PC-9 (cell line): ENCODE results near the gene ETV4. TPM values are rescaled to one million over a fixed set of nuclear protein-coding genes. Genes with fewer than 3 reads are reported as not detected.

Experiments used
- BruUV-seq: library from RNA; stranded (reverse); fragments of 400-500 nt; replicated peaks from 2 replicates; lab custom pipeline; 2021; lab: Mats Ljungman, UMichigan
- CTCF ChIA-PET: fragments of 300-600 bp; sonication (Branson Sonifier 250); formaldehyde crosslinking; loops from one replicate; lab custom pipeline; 2022; ENCODE audit warnings: antibody characterized with exemption; lab: Charles Lee
- POLR2A ChIA-PET: fragments of 300-600 bp; sonication (Branson Sonifier 250); formaldehyde crosslinking; loops from one replicate; lab custom pipeline; 2022; ENCODE audit warnings: antibody characterized with exemption; ENCODE audit not compliant: unreplicated experiment; lab: Charles Lee
- DNase-seq, 2 experiments: peaks; one replicate each; pipeline versions ENCODE4 v3.0.0 to v3.0.0-alpha.2; 2015 to 2022; ENCODE audit warnings: mixed read lengths in 1 of 2
- H2AFZ ChIP-seq: fragments of 200-600 bp; sonication (generic); 2 replicates; pipeline ENCODE4 v1.8.1; 2017; ENCODE audit warnings: antibody characterized with exemption
- H3F3A ChIP-seq: fragments of 200-600 bp; sonication (generic); 2 replicates; pipeline ENCODE4 v1.8.1; 2017; ENCODE audit warnings: antibody characterized with exemption, mild to moderate bottlenecking, low read depth; ENCODE audit not compliant: insufficient read depth
- H3K27ac ChIP-seq: fragments of 200-600 bp; sonication (generic); 2 replicates; pipeline ENCODE4 v1.6.1; 2016; ENCODE audit warnings: mixed run types
- H3K27me3 ChIP-seq: fragments of 200-600 bp; sonication (generic); 2 replicates; pipeline ENCODE4 v1.6.1; 2016; ENCODE audit warnings: low read depth, mixed run types; ENCODE audit not compliant: insufficient read depth
- H3K36me3 ChIP-seq: fragments of 200-600 bp; sonication (generic); 2 replicates; pipeline ENCODE4 v1.6.1; 2016; ENCODE audit warnings: low read depth, mixed run types
- H3K4me1 ChIP-seq: fragments of 200-600 bp; sonication (generic); replicated peaks from 2 replicates; pipeline ENCODE4 v1.6.1; 2016; ENCODE audit warnings: mixed run types; ENCODE audit not compliant: insufficient read depth
- H3K4me2 ChIP-seq: fragments of 200-600 bp; sonication (generic); 2 replicates; pipeline ENCODE4 v1.6.1; 2017; ENCODE audit warnings: mixed run types
- H3K4me3 ChIP-seq: fragments of 200-600 bp; sonication (generic); 2 replicates; pipeline ENCODE4 v1.6.1; 2016; ENCODE audit warnings: mixed run types
- H3K79me2 ChIP-seq: fragments of 200-600 bp; sonication (generic); 2 replicates; pipeline ENCODE4 v1.6.1; 2017; ENCODE audit warnings: low read depth, mixed run types
- H3K9me2 ChIP-seq: fragments of 200-600 bp; sonication (generic); 2 replicates; pipeline ENCODE4 v1.8.1; 2017; ENCODE audit warnings: mild to moderate bottlenecking; ENCODE audit not compliant: insufficient read depth
- H3K9me3 ChIP-seq: fragments of 200-600 bp; sonication (generic); 2 replicates; pipeline ENCODE4 v1.8.1; 2016; ENCODE audit warnings: low read depth; ENCODE audit not compliant: insufficient read depth
- H4K20me1 ChIP-seq: fragments of 200-600 bp; sonication (generic); 2 replicates; pipeline ENCODE4 v1.8.1; 2017; ENCODE audit not compliant: insufficient read depth
- CTCF ChIP-seq: fragments of 200-600 bp; sonication (generic); conservative IDR thresholded peaks from 2 replicates; pipeline ENCODE4 v1.6.1; 2017; ENCODE audit warnings: mixed run types, antibody characterized with exemption, mild to moderate bottlenecking, moderate library complexity
- EZH2 ChIP-seq: fragments of 200-600 bp; sonication (generic); IDR thresholded peaks from 2 replicates; pipeline ENCODE4 v1.8.0; 2017; ENCODE audit warnings: antibody characterized with exemption, low read depth
- intact Hi-C: fragments of 100-400 bp; cut with micrococcal nuclease; formaldehyde crosslinking; loops from one replicate; pipeline ENCODE4 v1.10.0; 2022; ENCODE audit not compliant: unreplicated experiment
- total RNA-seq: library from RNA; stranded (reverse); gene quantifications from 2 replicates; pipeline ENCODE4 v1.2.3, GENCODE V29; 2021

ETV4 gene
- total RNA-seq, 1 experiment from 2014 or later: 84.2 TPM

- TF ChIP-seq CTCF (peak; percentile 100), EZH2 (no peak)
- no peaks in the 10 kb centered on the region for H3K27me3 ChIP-seq
- peak; percentile 96 to 97 for DNase-seq
- peak within 1 kb of the TSS; percentile 99 for H3K4me2 ChIP-seq
- peaks cover 3% of the 10 kb centered on the region; the same call in 1 of the 2 replicates for H3F3A ChIP-seq
- H3K9me2 ChIP-seq: no peaks in the 10 kb centered on the region
- H3K9me3 ChIP-seq: no peaks in the 10 kb centered on the region
- ChIA-PET CTCF (interaction anchor here (0.6 to 1.7 kb wide), 15 partner anchors 40 to 1416 kb away, joined by 3 to 23 read pairs (median 5); partner anchors contain the start of genes ARL4D and ETV4), POLR2A (interaction anchor here (0.6 to 1.2 kb wide), 9 partner anchors 77 to 907 kb away, joined by 3 to 32 read pairs (median 7); partner anchors contain the start of gene ARL4D)
- H3K79me2 ChIP-seq: peaks cover 51% of the 10 kb centered on the region
- peaks cover 19% of the 10 kb centered on the region for H3K4me1 ChIP-seq
- intact Hi-C loops: loop anchor here (1.0 to 5.0 kb wide), 5 partner anchors 86 to 652 kb away; partner anchors contain the start of genes ARL4D and PSME3
- TSS peak; percentile 56 for BruUV-seq
- peaks cover 8% of the 10 kb centered on the region; the same call in 1 of the 2 replicates for H4K20me1 ChIP-seq
- H3K27ac ChIP-seq: peak within 1 kb of the TSS; percentile 56
- H3K36me3 ChIP-seq: no peaks in the 10 kb centered on the region; the same call in 1 of the 2 replicates
- peak within 1 kb of the TSS; percentile 80 for H2AFZ ChIP-seq
- peak within 1 kb of the TSS; percentile 87 for H3K4me3 ChIP-seq
Measured at GRCh38 chr17:43483674-43484551, 62.2 kb downstream of the ETV4 start, which contains the start of gene DHX8. TSS of gene DHX8 (plus strand) at chr17:43483975. CDS start at chr17:43484038, 63 bp downstream.

GRCh38 chr17:43482103-43483012 lies 63.8 kb downstream of the ETV4 start:
- BruUV-seq: no TSS peak
- POLR2A ChIA-PET: interaction anchor here (0.6 kb wide), 2 partner anchors 113 to 115 kb away, joined by 3 to 7 read pairs; no protein-coding TSS in a partner anchor
- Histone ChIP-seq H3K9me2 (no peaks in the 10 kb centered on the region), H3K27me3 (no peaks in the 10 kb centered on the region), H3K4me1 (peaks cover 19% of the 10 kb centered on the region), H3K27ac (no peak overlapping the region), H3K4me3 (no peak overlapping the region), H2AFZ (no peak overlapping the region), H3K79me2 (peaks cover 36% of the 10 kb centered on the region), H3F3A (peaks cover 3% of the 10 kb centered on the region; the same call in 1 of the 2 replicates), H4K20me1 (peaks cover 4% of the 10 kb centered on the region; the same call in 1 of the 2 replicates), H3K4me2 (no peak overlapping the region), H3K9me3 (no peaks in the 10 kb centered on the region), H3K36me3 (no peaks in the 10 kb centered on the region; the same call in 1 of the 2 replicates)
- TF ChIP-seq EZH2: no peak
- no peak for TF ChIP-seq CTCF
- intact Hi-C loops: loop anchor here (1.0 to 5.0 kb wide), 5 partner anchors 84 to 650 kb away; partner anchors contain the start of genes ARL4D and PSME3
- CTCF ChIA-PET: interaction anchor here (0.6 to 1.7 kb wide), 2 partner anchors 81 to 91 kb away, joined by 3 to 5 read pairs; no protein-coding TSS in a partner anchor
- no peak for DNase-seq
